ENCODE measurements around the gene ZNF525. TPM values are rescaled to one million over a fixed set of nuclear protein-coding genes. Genes with fewer than 3 reads are reported as not detected.

The ZNF525 gene
- 10 to 100 TPM; 23.2 to 26.0 TPM for total RNA-seq

DNA sequence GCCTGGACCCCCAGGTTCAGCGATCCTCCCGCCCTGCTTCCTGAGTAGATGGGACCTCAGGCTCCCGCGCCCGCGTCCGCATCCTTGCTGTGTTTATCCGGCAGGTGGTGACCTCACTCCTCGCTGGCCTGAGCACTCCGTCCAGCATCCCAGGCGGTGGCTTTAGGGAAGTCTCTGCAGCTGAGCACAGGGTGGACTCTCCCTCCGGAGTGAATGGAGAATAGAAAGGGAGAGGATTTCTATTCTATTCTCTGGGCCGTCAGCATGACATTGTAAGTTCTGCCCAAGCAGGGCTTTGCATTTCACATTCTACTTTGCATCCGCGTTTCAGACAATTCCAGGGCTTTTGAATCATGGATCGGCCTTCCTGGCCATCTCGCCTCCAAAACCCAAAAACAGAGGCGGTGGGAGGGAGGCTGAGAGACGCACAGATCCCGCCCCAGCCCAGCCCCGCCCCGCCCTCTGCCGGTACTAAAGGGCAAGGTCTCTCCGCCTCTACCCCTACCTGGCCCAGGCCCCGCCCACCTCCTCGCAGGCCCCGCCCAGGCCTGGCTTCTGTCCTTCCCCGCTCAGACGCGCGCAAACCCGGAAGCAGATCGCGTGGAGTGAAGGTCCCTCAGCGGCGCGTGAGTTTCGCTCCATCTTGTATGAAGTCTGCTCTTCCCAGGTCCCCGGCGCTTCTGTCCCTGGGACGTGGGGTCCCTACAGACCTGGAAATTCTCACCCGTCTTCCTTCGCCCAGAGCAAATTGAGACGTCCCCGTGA lies at the start of gene ZNF525:
TSS of gene ZNF525 (plus strand) at position 572 of the 765 bp plus-strand sequence. CDS start 6,577 bp downstream, outside the sequence.
- H3K27me3 Mint-ChIP-seq, result no peaks in the 10 kb centered on the region
- POLR2A ChIA-PET, result interaction anchor here (0.7 to 1.4 kb wide), 2 partner anchors 17 to 67 kb away, joined by 3 read pairs; no protein-coding TSS in a partner anchor
- peak within 1 kb of the TSS; percentile 93 for H3K4me3 Mint-ChIP-seq
- peak; percentile 98 for DNase-seq
- peak within 1 kb of the TSS; percentile 94 for H3K27ac Mint-ChIP-seq
- H3K36me3 Mint-ChIP-seq (ENCODE audit: low read depth), result peaks cover 20% of the 10 kb centered on the region
- H3K9me3 Mint-ChIP-seq, result peaks cover 5% of the 10 kb centered on the region
- peaks cover 24% of the 10 kb centered on the region for H3K4me1 Mint-ChIP-seq (ENCODE audit: low read depth)
- CTCF ChIA-PET, result no interaction called here
- intact Hi-C loops (cut with micrococcal nuclease), result no loop called here
- peak; percentile 100 for ATAC-seq
- TF ChIP-seq, protein P1, sequence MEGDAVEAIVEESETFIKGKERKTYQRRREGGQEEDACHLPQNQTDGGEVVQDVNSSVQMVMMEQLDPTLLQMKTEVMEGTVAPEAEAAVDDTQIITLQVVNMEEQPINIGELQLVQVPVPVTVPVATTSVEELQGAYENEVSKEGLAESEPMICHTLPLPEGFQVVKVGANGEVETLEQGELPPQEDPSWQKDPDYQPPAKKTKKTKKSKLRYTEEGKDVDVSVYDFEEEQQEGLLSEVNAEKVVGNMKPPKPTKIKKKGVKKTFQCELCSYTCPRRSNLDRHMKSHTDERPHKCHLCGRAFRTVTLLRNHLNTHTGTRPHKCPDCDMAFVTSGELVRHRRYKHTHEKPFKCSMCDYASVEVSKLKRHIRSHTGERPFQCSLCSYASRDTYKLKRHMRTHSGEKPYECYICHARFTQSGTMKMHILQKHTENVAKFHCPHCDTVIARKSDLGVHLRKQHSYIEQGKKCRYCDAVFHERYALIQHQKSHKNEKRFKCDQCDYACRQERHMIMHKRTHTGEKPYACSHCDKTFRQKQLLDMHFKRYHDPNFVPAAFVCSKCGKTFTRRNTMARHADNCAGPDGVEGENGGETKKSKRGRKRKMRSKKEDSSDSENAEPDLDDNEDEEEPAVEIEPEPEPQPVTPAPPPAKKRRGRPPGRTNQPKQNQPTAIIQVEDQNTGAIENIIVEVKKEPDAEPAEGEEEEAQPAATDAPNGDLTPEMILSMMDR (IDR thresholded peaks at IDR 0.05), result peak; percentile 50

DNA sequence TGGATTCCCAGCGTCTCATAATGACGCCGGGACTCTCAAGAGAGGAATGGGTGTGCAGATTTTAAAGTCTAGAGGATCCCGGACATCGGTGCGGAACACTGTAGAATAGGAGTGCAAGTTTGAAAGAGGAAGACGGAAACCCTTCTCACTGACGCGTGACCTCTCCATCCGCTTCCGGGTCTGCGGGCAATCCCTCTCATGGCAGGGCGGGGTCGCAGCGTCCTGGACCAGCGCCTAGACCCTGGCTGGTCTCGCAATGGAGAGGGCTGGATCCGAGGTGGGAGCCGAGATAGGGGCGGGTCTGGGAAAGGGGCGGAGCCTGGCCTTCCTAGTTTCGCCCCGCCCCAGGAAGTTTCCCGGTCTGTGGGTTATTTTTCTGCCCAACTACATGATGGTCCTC lies 36.5 kb upstream of the ZNF525 start:
- TF ChIP-seq, protein P1 (IDR thresholded peaks at IDR 0.05), result no peak
- Mint-ChIP-seq H3K4me3 (peak overlapping the region; percentile 47), H3K27ac (peak overlapping the region; percentile 21), H3K4me1 (ENCODE audit: low read depth) (peaks cover 2% of the 10 kb centered on the region), H3K27me3 (peaks cover 14% of the 10 kb centered on the region), H3K36me3 (ENCODE audit: low read depth) (peaks cover 24% of the 10 kb centered on the region), H3K9me3 (peaks cover 29% of the 10 kb centered on the region)
- ATAC-seq (no peak), DNase-seq (peak; percentile 42)
- intact Hi-C loops (cut with micrococcal nuclease), result no loop called here
- ChIA-PET CTCF (no interaction called here), POLR2A (no interaction called here)

DNA sequence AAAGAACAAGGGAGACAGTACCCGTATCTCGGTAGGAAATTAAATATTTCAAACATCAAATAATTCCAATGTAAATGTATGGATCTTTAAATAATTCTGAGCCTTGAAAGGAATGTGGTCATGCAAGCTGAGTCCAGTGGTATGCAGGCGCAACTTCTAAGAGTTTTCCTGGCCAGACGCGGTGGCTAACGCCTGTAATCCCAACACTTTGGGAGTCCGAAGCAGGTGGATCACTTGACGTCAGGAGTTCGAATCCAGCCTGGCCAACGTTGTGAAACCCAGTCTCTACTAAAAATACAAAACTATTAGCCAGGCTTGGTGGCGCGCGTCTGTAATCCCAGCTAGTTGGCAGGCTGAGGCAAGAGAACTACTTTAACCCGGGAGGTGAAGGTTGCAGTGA lies 33.0 kb upstream of the ZNF525 start:
- no peak overlapping the region for H3K27ac Mint-ChIP-seq
- TF ChIP-seq, protein P1 (IDR thresholded peaks at IDR 0.05), result no peak
- peaks cover 14% of the 10 kb centered on the region for H3K4me1 Mint-ChIP-seq (ENCODE audit: low read depth)
- ATAC-seq (no peak), DNase-seq (no peak)
- H3K27me3 Mint-ChIP-seq, result peaks cover 8% of the 10 kb centered on the region
- H3K4me3 Mint-ChIP-seq, result peak overlapping the region; percentile 85
- H3K9me3 Mint-ChIP-seq, result peaks cover 25% of the 10 kb centered on the region
- ChIA-PET POLR2A (interaction anchor here (0.6 to 1.0 kb wide), 2 partner anchors 26 to 139 kb away, joined by 3 read pairs; no protein-coding TSS in a partner anchor), CTCF (no interaction called here)
- peaks cover 34% of the 10 kb centered on the region for H3K36me3 Mint-ChIP-seq (ENCODE audit: low read depth)
- intact Hi-C loops (cut with micrococcal nuclease), result no loop called here

DNA sequence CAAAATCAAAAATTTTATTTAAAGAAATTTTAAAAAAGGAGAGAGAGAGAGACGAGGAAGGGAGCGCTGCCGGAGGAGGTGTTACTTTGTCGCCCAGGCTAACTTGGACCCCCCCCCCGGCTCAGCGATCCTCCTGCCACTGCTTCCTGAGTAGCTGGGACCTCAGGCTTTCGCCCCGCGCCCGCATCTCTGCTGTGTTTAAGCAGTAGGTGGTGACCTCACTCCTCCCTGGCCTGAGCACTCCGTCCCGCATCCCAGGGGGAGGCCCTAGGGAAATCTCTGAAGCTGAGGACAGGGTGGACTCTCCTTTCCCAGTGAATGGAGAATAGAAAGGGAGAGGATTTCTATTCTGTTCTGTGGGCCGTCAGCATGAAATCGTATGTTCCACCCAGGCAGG lies 32.4 kb upstream of the ZNF525 start:
- CTCF ChIA-PET, result no interaction called here
- H3K4me3 Mint-ChIP-seq, result peak overlapping the region; percentile 85

More for the DNA sequence above, 32.4 kb upstream of the ZNF525 start:
- TF ChIP-seq, protein P1 (IDR thresholded peaks at IDR 0.05), result no peak
- peaks cover 24% of the 10 kb centered on the region for H3K9me3 Mint-ChIP-seq
- POLR2A ChIA-PET, result interaction anchor here (0.6 to 1.0 kb wide), 2 partner anchors 26 to 139 kb away, joined by 3 read pairs; no protein-coding TSS in a partner anchor
- H3K27me3 Mint-ChIP-seq, result peaks cover 8% of the 10 kb centered on the region
- peaks cover 14% of the 10 kb centered on the region for H3K4me1 Mint-ChIP-seq (ENCODE audit: low read depth)
- H3K36me3 Mint-ChIP-seq (ENCODE audit: low read depth), result peaks cover 34% of the 10 kb centered on the region
- H3K27ac Mint-ChIP-seq, result peak overlapping the region; percentile 90
- intact Hi-C loops (cut with micrococcal nuclease), result no loop called here
- ATAC-seq (no peak), DNase-seq (peak; percentile 54)

Data from activated CD8-positive, alpha-beta T cell treated with anti-CD3 and anti-CD28 coated beads for 36 hours (primary cell).